Measurements from ENCODE around the gene PAPOLB.

The PAPOLB gene

GRCh38 chr7:4818000-4818794 lies 43.6 kb downstream of the PAPOLB start:
- no peak for DNase-seq (ENCODE audit: low read depth in 2 of 2)
- H3K4me3 ChIP-seq (replicated peaks in 1 of 2; ENCODE audit: low read depth in 2 of 2, low read length in 2 of 2), result no peak overlapping the region
- no peak for TF ChIP-seq CTCF (IDR thresholded peaks at IDR 0.05; ENCODE audit: low read depth, low read length)

- no peak for TF ChIP-seq CTCF (IDR thresholded peaks at IDR 0.05; ENCODE audit: low read depth, low read length)
- DNase-seq (ENCODE audit: low read depth in 2 of 2), result no peak
- H3K4me3 ChIP-seq (replicated peaks in 1 of 2; ENCODE audit: low read depth in 2 of 2, low read length in 2 of 2), result no peak overlapping the region
Measured at GRCh38 chr7:4817178-4817901, 44.5 kb downstream of the PAPOLB start.

- DNase-seq (ENCODE audit: low read depth in 2 of 2), result no peak
- no peak overlapping the region for H3K4me3 ChIP-seq (replicated peaks in 1 of 2; ENCODE audit: low read depth in 2 of 2, low read length in 2 of 2)
- TF ChIP-seq CTCF (IDR thresholded peaks at IDR 0.05; ENCODE audit: low read depth, low read length), result no peak
Measured at GRCh38 chr7:4816419-4817080, 45.3 kb downstream of the PAPOLB start.

- no peak overlapping the region for H3K4me3 ChIP-seq (replicated peaks in 1 of 2; ENCODE audit: low read depth in 2 of 2, low read length in 2 of 2)
- no peak for DNase-seq (ENCODE audit: low read depth in 2 of 2)
- no peak for TF ChIP-seq CTCF (IDR thresholded peaks at IDR 0.05; ENCODE audit: low read depth, low read length)
Measured at GRCh38 chr7:4815609-4816418, 46.0 kb downstream of the PAPOLB start.

GRCh38 chr7:4815121-4815520 lies 46.7 kb downstream of the PAPOLB start:
- no peak overlapping the region for H3K4me3 ChIP-seq (replicated peaks in 1 of 2; ENCODE audit: low read depth in 2 of 2, low read length in 2 of 2)
- TF ChIP-seq CTCF (IDR thresholded peaks at IDR 0.05; ENCODE audit: low read depth, low read length), result no peak
- DNase-seq (ENCODE audit: low read depth in 2 of 2), result no peak

- no peak for DNase-seq (ENCODE audit: low read depth in 2 of 2)
- no peak for TF ChIP-seq CTCF (IDR thresholded peaks at IDR 0.05; ENCODE audit: low read depth, low read length)
- H3K4me3 ChIP-seq (replicated peaks in 1 of 2; ENCODE audit: low read depth in 2 of 2, low read length in 2 of 2), result no peak overlapping the region
Measured at GRCh38 chr7:4814433-4814832, 47.4 kb downstream of the PAPOLB start.
